Retinal pigment epithelial cell (primary cell): ENCODE data around the gene SCMH1.
"Not testable (repeated sequence)": the region's sequence is repeated elsewhere in the genome, so short reads cannot be mapped to it uniquely, and the experiment has no call there.

Source experiments
- DNase-seq: peaks from one replicate; pipeline ENCODE4 v3.0.0-alpha.2; 2010; ENCODE audit warnings: low read depth
- H3K4me3 ChIP-seq: 2 replicates; pipeline ENCODE4 v1.5.1; 2011; ENCODE audit warnings: mild to moderate bottlenecking, low read length, control low read depth, moderate library complexity
- TF ChIP-seq, protein P1 (sequence below): conservative IDR thresholded peaks from 2 replicates; pipeline ENCODE4 v1.5.1; 2011; ENCODE audit warnings: low read depth, low read length, control low read depth, inconsistent platforms

The SCMH1 gene

DNA sequence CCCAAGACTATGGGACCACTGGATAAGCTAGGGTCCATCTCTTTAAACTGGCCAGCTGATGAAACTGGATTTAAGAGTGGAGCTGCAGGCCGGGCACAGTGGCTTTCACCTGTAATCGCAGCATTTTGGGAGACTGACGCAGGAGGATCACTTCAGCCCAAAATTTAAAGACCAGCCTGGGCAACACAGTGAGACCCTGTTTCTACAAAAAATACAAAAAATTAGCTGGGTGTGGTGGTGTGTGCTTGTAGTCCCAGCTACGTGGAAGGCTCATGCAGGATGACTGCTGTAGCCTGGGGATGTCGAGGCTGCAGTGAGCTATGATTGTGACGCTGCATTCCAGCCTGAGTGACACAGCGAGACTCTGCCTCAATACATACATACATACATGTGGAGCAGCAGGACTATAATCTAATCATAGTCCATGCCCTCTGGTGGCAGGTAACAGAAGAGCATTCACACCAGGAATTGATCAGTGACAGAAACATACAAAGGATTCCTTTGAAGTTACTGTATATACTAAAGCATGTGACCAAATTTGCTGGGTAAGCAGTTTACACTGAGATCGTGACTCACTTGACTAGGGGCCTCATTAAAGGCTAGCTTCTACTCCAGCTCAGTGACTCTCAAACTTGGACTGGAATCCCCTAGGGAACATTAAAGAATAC lies 119.1 kb downstream of the SCMH1 start:
- no peak overlapping the region for H3K4me3 ChIP-seq
- TF ChIP-seq, protein P1, sequence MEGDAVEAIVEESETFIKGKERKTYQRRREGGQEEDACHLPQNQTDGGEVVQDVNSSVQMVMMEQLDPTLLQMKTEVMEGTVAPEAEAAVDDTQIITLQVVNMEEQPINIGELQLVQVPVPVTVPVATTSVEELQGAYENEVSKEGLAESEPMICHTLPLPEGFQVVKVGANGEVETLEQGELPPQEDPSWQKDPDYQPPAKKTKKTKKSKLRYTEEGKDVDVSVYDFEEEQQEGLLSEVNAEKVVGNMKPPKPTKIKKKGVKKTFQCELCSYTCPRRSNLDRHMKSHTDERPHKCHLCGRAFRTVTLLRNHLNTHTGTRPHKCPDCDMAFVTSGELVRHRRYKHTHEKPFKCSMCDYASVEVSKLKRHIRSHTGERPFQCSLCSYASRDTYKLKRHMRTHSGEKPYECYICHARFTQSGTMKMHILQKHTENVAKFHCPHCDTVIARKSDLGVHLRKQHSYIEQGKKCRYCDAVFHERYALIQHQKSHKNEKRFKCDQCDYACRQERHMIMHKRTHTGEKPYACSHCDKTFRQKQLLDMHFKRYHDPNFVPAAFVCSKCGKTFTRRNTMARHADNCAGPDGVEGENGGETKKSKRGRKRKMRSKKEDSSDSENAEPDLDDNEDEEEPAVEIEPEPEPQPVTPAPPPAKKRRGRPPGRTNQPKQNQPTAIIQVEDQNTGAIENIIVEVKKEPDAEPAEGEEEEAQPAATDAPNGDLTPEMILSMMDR = peak; percentile 73
- peak; percentile 60 for DNase-seq

DNA sequence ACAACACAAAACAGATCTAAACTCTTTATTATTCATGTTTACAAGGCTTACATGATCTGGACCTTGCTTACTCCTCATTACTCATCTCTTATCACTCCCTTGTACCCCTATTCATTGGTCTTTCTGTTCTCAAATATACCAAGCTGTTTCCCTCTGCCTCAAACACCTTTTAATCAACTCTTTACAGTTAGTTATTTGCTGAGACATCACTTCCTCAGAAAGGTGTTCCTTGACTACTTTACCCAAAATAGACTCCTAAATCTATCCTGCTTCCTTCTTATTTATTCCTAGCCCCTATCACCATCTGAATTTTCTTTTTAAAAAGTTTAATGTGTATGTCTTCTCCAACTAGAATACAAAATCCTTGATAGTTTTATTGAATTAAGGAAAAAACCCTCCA lies 120.0 kb downstream of the SCMH1 start:
- no peak for DNase-seq
- TF ChIP-seq, protein P1 = no peak

DNA sequence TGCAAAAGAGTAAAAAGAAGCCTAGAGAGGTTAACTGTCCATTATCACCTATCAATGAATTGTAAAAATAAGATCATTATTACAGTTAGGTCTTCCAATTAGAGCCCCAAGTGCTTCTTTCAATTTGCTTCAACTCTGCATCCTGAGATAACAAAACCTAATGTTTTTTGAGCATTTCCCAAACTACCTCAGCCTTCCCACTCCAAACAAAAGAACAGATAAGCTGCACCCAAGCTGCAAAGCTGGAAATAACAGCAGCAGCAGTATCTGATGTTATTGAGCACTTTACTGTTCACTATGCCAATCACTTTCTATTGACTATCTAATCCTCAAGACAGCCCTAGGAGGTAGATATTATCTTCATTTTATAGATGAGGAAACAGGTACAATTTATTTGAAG lies 123.5 kb downstream of the SCMH1 start:
- H3K4me3 ChIP-seq = no peak overlapping the region
- TF ChIP-seq, protein P1 = no peak
- no peak for DNase-seq

More for the DNA sequence above, 120.0 kb downstream of the SCMH1 start:
- no peak overlapping the region for H3K4me3 ChIP-seq

DNA sequence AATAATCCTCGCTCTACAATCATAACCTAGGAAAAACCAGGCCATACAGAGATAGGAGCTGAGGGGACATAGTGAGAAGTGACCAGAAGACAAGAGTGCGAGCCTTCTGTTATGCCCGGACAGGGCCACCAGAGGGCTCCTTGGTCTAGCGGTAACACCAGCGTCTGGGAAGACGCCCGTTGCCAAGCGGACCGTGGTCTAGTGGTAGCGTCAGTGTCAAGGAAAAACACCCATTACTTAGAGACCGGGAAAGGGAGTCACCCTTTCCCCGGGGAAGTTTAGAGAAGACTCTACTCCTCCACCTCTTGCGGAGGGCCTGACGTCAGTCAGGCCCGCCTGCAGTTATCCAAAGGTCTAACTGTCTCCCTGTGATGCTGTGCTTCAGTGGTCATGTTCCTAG lies 124.9 kb downstream of the SCMH1 start:
- not testable (repeated sequence) for H3K4me3 ChIP-seq, DNase-seq

DNA sequence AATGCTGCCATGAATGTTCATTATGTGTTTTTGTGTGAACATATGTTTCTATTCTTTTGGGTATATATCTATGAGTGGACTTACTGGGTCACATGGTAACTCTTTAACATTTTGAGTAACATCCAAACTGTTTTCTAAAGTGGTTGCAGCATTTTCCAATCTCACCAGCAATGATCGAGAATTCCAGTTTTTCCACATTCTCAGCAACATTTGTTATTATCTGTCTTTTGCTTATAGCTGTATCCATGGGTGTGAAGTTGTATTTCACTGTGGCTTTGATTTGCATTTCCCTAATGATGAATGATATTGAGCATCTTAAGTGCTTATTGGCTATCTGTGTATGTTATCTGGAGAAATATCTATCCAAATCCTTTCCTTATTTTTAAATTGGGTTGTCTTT lies 131.4 kb downstream of the SCMH1 start:
- TF ChIP-seq, protein P1 = no peak
- DNase-seq = no peak

DNA sequence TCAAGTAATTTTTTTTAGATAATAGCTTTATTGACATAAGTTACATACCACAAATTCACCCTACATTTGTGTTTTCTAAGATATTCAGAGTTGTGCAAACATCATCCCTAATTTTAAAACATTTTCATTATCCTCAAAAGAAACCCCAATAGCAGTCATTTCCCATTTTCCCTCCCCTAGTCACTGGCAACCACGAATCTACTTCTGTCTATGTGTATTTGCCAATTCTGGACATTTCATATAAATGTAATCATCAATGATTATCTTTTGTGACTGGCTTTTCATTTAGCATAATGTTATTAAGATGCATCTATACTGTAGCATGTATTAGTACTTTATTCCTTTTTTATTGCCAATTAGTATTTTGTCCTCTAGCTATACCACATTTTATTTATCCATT lies 131.8 kb downstream of the SCMH1 start:
- TF ChIP-seq, protein P1 = no peak
- H3K4me3 ChIP-seq = no peak overlapping the region
- DNase-seq = no peak

More for the DNA sequence above, 131.4 kb downstream of the SCMH1 start:
- no peak overlapping the region for H3K4me3 ChIP-seq

DNA sequence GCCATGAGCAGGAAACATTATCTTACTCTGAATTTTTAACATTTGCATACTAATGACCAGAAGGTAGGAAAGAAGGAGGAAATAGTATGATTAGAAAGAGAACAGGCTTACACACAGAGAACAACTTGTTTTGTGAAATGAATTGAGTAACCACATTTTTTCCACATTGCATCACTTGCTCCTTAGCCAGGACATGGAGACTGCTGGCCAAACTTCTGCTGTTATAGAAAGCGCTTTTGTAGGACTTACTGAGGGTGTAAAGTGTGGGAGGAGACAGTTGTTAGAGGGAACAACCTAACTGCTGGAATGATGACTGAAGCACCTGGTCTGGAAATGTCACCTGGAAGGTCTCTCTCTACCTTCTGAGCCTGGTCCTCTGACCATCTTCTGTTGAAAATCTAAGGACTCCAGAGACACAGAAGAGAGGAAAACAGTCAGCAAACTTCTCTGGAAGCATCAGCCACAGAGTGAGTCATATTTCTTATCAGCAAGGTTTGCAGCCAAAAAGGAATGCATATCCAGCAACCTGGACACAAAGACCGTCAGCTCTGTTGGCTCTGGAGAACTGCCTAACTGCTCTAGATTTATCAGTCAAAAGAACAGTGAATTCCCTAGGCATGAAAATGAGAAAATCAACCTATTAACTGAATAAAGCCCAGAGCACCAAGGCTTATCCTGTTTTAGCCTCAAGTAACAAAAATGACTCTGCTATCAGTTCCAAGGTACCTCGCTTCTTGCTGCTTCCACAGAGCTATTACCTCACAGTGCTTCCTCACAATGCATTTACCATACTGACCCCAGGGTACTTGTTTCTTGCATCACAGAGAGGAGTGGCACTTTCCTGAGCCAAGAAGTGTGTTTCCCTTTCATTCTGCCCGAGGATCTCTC lies 132.6 kb downstream of the SCMH1 start:
- H3K4me3 ChIP-seq = no peak overlapping the region
- TF ChIP-seq, protein P1 = no peak
- peak; percentile 77 for DNase-seq
